Liver (tissue), 3 donors: ENCODE results near the gene ACAD9.

Experiments used
- JUND ChIP-seq, 2 donors: IDR thresholded peaks; 2 replicates each; pipeline ENCODE4 v1.6.1; 2016; ENCODE audit warnings: antibody characterized with exemption in 2 of 2
- RAD21 ChIP-seq, 2 donors: IDR thresholded peaks; 2 replicates each; pipeline ENCODE4 v1.6.1; 2016; ENCODE audit warnings: antibody characterized with exemption in 2 of 2, mild to moderate bottlenecking in 2 of 2
- SP1 ChIP-seq: IDR thresholded peaks from 2 replicates; pipeline ENCODE4 v1.6.1; 2018; ENCODE audit warnings: antibody characterized with exemption, mild to moderate bottlenecking
- TAF1 ChIP-seq: conservative IDR thresholded peaks from 2 replicates; pipeline ENCODE4 v1.6.1; 2016; ENCODE audit warnings: antibody characterized with exemption, mild to moderate bottlenecking
- TF ChIP-seq, protein P1 (sequence below): fragments of 150-350 bp; IDR thresholded peaks from 2 replicates; pipeline ENCODE4 v1.5.1; 2017; ENCODE audit warnings: improper control_type of control experiment, low read depth, low read length; ENCODE audit not compliant: missing input control
- TF ChIP-seq, protein P2 (sequence below): IDR thresholded peaks from 2 replicates; pipeline ENCODE4 v1.6.1; 2016; ENCODE audit warnings: antibody characterized with exemption
- TF ChIP-seq, protein P3 (sequence below): IDR thresholded peaks from 2 replicates; pipeline ENCODE4 v1.6.1; 2016; ENCODE audit warnings: antibody characterized with exemption
- donor health status: healthy.
- donor health status: healthy.

DNA sequence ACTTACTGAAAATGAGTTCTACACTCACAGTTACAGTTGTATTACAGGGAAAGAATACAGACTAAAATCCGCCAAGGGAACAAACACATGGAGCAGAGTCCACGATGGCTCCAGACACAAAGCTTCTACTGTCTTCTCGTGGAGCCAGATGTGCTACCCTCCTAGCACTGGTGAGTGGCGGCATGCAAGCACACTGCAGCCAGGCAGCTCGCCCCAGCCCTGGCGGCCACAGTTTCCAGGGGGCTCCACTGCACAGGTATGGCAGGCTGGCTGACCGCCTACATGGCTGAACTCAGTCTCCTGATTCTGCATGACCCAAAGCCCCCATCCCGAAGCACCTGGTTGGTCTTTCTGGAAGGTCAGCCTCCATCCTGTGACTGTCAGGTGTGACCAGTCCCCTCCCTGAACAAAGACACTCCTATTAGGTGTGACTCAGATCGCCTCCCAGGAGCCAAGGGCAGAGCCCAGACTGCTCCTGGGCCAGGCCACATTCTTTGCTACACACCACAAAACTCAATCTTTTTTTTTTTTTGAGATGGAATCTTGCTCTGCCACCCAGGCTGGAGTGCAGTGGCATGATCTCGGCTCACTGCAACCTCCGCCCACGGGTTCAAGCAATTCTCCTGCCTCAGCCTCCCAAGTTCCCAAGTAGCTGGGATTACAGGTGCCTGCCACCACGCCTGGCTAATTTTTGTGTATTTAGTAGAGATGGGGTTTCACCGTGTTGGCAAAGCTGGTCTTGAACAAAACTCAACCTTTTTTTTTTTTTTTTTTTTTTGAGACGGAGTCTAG is 62.9 kb downstream of the ACAD9 start:
- TF ChIP-seq, protein P1, sequence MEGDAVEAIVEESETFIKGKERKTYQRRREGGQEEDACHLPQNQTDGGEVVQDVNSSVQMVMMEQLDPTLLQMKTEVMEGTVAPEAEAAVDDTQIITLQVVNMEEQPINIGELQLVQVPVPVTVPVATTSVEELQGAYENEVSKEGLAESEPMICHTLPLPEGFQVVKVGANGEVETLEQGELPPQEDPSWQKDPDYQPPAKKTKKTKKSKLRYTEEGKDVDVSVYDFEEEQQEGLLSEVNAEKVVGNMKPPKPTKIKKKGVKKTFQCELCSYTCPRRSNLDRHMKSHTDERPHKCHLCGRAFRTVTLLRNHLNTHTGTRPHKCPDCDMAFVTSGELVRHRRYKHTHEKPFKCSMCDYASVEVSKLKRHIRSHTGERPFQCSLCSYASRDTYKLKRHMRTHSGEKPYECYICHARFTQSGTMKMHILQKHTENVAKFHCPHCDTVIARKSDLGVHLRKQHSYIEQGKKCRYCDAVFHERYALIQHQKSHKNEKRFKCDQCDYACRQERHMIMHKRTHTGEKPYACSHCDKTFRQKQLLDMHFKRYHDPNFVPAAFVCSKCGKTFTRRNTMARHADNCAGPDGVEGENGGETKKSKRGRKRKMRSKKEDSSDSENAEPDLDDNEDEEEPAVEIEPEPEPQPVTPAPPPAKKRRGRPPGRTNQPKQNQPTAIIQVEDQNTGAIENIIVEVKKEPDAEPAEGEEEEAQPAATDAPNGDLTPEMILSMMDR: no peak
- TF ChIP-seq, protein P2, sequence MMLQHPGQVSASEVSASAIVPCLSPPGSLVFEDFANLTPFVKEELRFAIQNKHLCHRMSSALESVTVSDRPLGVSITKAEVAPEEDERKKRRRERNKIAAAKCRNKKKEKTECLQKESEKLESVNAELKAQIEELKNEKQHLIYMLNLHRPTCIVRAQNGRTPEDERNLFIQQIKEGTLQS: no peak
- TF ChIP-seq JUND (IDR thresholded peaks at IDR 0.05) (no peak), RAD21 (IDR thresholded peaks at IDR 0.05) (no peak), SP1 (no peak), TAF1 (no peak)
- TF ChIP-seq, protein P3, sequence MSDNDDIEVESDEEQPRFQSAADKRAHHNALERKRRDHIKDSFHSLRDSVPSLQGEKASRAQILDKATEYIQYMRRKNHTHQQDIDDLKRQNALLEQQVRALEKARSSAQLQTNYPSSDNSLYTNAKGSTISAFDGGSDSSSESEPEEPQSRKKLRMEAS: no peak
